ENCODE data around the gene HSD11B1. TPM values are rescaled to one million over a fixed set of nuclear protein-coding genes. Genes with fewer than 3 reads are reported as not detected.

The HSD11B1 gene
- total RNA-seq, 6 donors from 2014 or later, result 3.1 to 25.8 (median 17.4) TPM

GRCh38 chr1:209723756-209724693 is 19.4 kb downstream of the HSD11B1 start:
- no peak overlapping the region for H3K27ac ChIP-seq

GRCh38 chr1:209727286-209727685 is 22.6 kb downstream of the HSD11B1 start:
- TF ChIP-seq POLR2AphosphoS5 (IDR thresholded peaks at IDR 0.05), result no peak
- no peak for TF ChIP-seq POLR2A (IDR thresholded peaks at IDR 0.05)
- TF ChIP-seq, protein P1, sequence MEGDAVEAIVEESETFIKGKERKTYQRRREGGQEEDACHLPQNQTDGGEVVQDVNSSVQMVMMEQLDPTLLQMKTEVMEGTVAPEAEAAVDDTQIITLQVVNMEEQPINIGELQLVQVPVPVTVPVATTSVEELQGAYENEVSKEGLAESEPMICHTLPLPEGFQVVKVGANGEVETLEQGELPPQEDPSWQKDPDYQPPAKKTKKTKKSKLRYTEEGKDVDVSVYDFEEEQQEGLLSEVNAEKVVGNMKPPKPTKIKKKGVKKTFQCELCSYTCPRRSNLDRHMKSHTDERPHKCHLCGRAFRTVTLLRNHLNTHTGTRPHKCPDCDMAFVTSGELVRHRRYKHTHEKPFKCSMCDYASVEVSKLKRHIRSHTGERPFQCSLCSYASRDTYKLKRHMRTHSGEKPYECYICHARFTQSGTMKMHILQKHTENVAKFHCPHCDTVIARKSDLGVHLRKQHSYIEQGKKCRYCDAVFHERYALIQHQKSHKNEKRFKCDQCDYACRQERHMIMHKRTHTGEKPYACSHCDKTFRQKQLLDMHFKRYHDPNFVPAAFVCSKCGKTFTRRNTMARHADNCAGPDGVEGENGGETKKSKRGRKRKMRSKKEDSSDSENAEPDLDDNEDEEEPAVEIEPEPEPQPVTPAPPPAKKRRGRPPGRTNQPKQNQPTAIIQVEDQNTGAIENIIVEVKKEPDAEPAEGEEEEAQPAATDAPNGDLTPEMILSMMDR (IDR thresholded peaks at IDR 0.05), result no peak
- no peak for TF ChIP-seq EP300 (IDR thresholded peaks at IDR 0.05)
- Histone ChIP-seq H3K9me3 (no peaks in the 10 kb centered on the region), H3K27ac (no peak overlapping the region), H3K4me3 (no peak overlapping the region), H3K36me3 (no peaks in the 10 kb centered on the region), H3K27me3 (no peaks in the 10 kb centered on the region), H3K4me1 (no peaks in the 10 kb centered on the region)
- ATAC-seq (ENCODE audit: low FRiP score in 2 of 2) (no peak), DNase-seq (no peak)
- 78 to 90% methylated on average over 2 of the region's 2 CpGs for WGBS, 2 donors

More at GRCh38 chr1:209723756-209724693, 19.4 kb downstream of the HSD11B1 start:
- TF ChIP-seq POLR2AphosphoS5 (IDR thresholded peaks at IDR 0.05), result no peak
- TF ChIP-seq, protein P1 (IDR thresholded peaks at IDR 0.05), result no peak
- no peak for TF ChIP-seq POLR2A (IDR thresholded peaks at IDR 0.05)
- TF ChIP-seq EP300 (IDR thresholded peaks at IDR 0.05), result no peak
- H3K4me1 ChIP-seq, result no peaks in the 10 kb centered on the region
- H3K36me3 ChIP-seq, result no peaks in the 10 kb centered on the region
- no peak for ATAC-seq (ENCODE audit: low FRiP score in 2 of 2)
- 65 to 71% methylated on average over 3 of the region's 3 CpGs for WGBS, 2 donors
- no peaks in the 10 kb centered on the region for H3K27me3 ChIP-seq
- H3K9me3 ChIP-seq, result no peaks in the 10 kb centered on the region
- H3K4me3 ChIP-seq, result no peak overlapping the region
- no peak for DNase-seq

- ATAC-seq (ENCODE audit: low FRiP score in 2 of 2) (no peak), DNase-seq (no peak)
- no peaks in the 10 kb centered on the region for H3K36me3 ChIP-seq
- TF ChIP-seq, protein P1 (IDR thresholded peaks at IDR 0.05), result no peak
- TF ChIP-seq POLR2A (IDR thresholded peaks at IDR 0.05) (no peak), POLR2AphosphoS5 (IDR thresholded peaks at IDR 0.05) (no peak), EP300 (IDR thresholded peaks at IDR 0.05) (no peak)
- H3K27ac ChIP-seq, result no peak overlapping the region
- WGBS, 2 donors, result 83 to 92% methylated on average over 3 of the region's 3 CpGs
- H3K4me3 ChIP-seq, result no peak overlapping the region
- H3K9me3 ChIP-seq, result no peaks in the 10 kb centered on the region
- H3K4me1 ChIP-seq, result no peaks in the 10 kb centered on the region
- H3K27me3 ChIP-seq, result no peaks in the 10 kb centered on the region
Measured at GRCh38 chr1:209727785-209728184, 23.1 kb downstream of the HSD11B1 start.

- Histone ChIP-seq H3K36me3 (no peaks in the 10 kb centered on the region), H3K9me3 (no peaks in the 10 kb centered on the region), H3K4me3 (no peak overlapping the region), H3K27ac (no peak overlapping the region), H3K4me1 (no peaks in the 10 kb centered on the region), H3K27me3 (no peaks in the 10 kb centered on the region)
- DNase-seq (no peak), ATAC-seq (ENCODE audit: low FRiP score in 2 of 2) (no peak)
- TF ChIP-seq, protein P1 (IDR thresholded peaks at IDR 0.05), result no peak
- no peak for TF ChIP-seq POLR2A (IDR thresholded peaks at IDR 0.05)
- TF ChIP-seq EP300 (IDR thresholded peaks at IDR 0.05), result no peak
- TF ChIP-seq POLR2AphosphoS5 (IDR thresholded peaks at IDR 0.05), result no peak
- 73 to 75% methylated on average over 1 of the region's 1 CpG for WGBS, 2 donors
Measured at GRCh38 chr1:209728466-209728865, 23.8 kb downstream of the HSD11B1 start.

Measured in upper lobe of left lung (tissue), 6 donors.